K562 (cell line): Measurements from ENCODE around the gene TBC1D20.

Experiments
- ARID1B ChIP-seq: fragments of 450-650 bp; IDR thresholded peaks from 2 replicates; pipeline ENCODE4 v1.6.1; 2016; ENCODE audit warnings: antibody characterized with exemption, mild to moderate bottlenecking, inconsistent platforms
- BRCA1 ChIP-seq, 2 experiments: fragments of 450-650 bp in 1 of 2; sonication (generic) in 1 of 2; formaldehyde crosslinking in 1 of 2; IDR thresholded peaks; 2 replicates each; pipeline versions ENCODE4 v1.5.0 to v1.6.1; 2017 to 2020; ENCODE audit warnings: mild to moderate bottlenecking in 1 of 2, missing genetic modification reagents in 1 of 2
- ELF1 ChIP-seq: fragments of 200-800 bp; sonication (Bioruptor generic); IDR thresholded peaks from 2 replicates; pipeline ENCODE4 v1.6.1; 2016; ENCODE audit warnings: missing genetic modification characterization, missing compliant biosample characterization
- FOXK1 ChIP-seq: sonication (generic); formaldehyde crosslinking; IDR thresholded peaks from 2 replicates; pipeline ENCODE4 v1.8.0; 2022; ENCODE audit warnings: missing genetic modification reagents, mild to moderate bottlenecking, borderline replicate concordance
- MIER1 ChIP-seq: fragments of 450-650 bp; IDR thresholded peaks from 2 replicates; pipeline ENCODE4 v1.6.1; 2016; ENCODE audit warnings: antibody characterized with exemption, mild to moderate bottlenecking, low read depth
- SAFB2 ChIP-seq: fragments of 200-400 bp; formaldehyde crosslinking; IDR thresholded peaks from 2 replicates; pipeline ENCODE4 v1.6.1; 2018; ENCODE audit warnings: borderline replicate concordance, low read length, low read depth, moderate library complexity; ENCODE audit not compliant: severe bottlenecking
- ZNF3 ChIP-seq: fragments of 250-450 bp; sonication (Bioruptor Pico); IDR thresholded peaks from 2 replicates; pipeline ENCODE4 v1.5.0; 2021; ENCODE audit warnings: mild to moderate bottlenecking, moderate library complexity
- TF ChIP-seq, protein P1 (sequence below): sonication (generic); formaldehyde crosslinking; IDR thresholded peaks from 2 replicates; pipeline ENCODE4 v1.9.0; 2022; ENCODE audit warnings: mild to moderate bottlenecking, missing genetic modification reagents

DNA sequence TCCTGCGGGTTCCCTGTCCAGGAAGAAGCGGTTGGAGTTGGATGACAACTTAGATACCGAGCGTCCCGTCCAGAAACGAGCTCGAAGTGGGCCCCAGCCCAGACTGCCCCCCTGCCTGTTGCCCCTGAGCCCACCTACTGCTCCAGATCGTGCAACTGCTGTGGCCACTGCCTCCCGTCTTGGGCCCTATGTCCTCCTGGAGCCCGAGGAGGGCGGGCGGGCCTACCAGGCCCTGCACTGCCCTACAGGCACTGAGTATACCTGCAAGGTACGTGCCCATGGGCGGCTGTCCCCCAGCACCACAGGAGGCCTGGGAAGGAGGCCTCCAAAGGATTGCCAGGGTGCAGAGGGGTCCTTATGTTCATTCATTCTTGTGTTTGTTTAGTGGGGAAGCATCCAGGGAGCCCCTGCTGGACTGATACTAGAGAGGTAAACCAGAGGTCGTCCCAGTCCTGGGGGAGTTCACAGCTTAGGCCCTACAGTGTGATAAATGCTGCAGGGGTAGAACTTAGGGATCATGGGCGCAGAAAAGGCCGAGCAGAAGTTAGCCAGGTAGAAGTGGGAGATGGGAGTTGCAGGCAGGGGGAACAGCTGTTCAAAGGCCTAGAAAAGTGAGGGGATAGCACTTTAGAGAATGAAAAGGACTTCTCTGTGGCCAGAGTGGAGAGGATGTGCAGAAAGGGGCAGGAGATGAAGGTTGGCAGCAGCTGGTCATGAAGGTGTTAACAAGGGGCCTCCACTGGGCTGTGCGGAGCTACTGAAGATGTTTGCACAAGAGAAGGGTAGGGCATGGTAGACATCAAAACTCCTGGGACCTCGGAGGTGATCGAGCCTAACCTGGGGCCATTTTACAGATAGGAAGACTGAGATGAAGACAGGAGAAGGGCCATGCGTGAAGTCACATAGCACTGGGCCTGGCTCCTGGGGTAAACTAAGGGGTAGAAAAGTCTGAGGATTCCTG, 74.0 kb downstream of the TBC1D20 start:
- TF ChIP-seq SAFB2 (no peak), FOXK1 (no peak), MIER1 (no peak), BRCA1 (IDR thresholded peaks at IDR 0.05) (no peak), BRCA1 (CRISPR knock-in tag; IDR thresholded peaks at IDR 0.05) (no peak), ELF1 (no peak), ZNF3 (CRISPR knock-in tag) (0 out of 2 replicates have a peak, but pooled peaks have one; percentile 29), ARID1B (no peak)
- TF ChIP-seq, protein P1, sequence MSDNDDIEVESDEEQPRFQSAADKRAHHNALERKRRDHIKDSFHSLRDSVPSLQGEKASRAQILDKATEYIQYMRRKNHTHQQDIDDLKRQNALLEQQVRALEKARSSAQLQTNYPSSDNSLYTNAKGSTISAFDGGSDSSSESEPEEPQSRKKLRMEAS: no peak
